ENCODE data around the gene WDR6. TPM values are rescaled to one million over a fixed set of nuclear protein-coding genes. Genes with fewer than 3 reads are reported as not detected.

The WDR6 gene
- total and polyA plus RNA-seq, 10 of the 15 experiments (the other 5 are each of a cell fraction or from before 2014, with no cell fraction given) = 21.3 to 169 (median 107) TPM

DNA sequence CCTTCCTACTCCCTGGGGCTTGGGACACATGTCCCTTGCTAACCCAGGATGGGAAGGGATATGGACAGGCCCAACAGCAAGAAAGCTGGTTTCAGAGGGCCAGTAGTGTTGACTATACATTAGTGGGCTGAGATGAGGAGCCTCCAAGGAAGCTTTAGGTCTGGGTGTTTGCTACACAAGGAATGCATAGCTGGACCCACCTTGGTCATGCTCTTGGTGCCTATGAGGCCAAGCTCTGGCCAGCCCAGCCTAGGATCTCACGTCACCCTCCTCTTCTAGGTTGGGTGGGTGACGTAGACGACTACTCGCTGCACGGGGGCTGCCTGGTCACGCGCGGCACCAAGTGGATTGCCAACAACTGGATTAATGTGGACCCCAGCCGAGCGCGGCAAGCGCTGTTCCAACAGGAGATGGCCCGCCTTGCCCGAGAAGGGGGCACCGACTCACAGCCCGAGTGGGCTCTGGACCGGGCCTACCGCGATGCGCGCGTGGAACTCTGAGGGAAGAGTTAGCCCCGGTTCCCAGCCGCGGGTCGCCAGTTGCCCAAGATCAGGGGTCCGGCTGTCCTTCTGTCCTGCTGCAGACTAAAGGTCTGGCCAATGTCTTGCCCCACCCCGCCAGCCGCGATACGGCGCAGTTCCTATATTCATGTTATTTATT lies 653 bp upstream of the WDR6 start:
- Histone ChIP-seq H4K20me1 (ENCODE audit: control insufficient read depth, insufficient read depth) (peaks cover 5% of the 10 kb centered on the region; the same call in 1 of the 2 replicates), H3K4me3 (peak overlapping the region; percentile 78), H2AFZ (ENCODE audit: control insufficient read depth, low read depth, low read length) (peak overlapping the region; percentile 86), H3K79me2 (ENCODE audit: control insufficient read depth, insufficient read depth, low read length) (peaks cover 28% of the 10 kb centered on the region), H3K4me2 (ENCODE audit: control insufficient read depth, insufficient read depth) (peak overlapping the region; percentile 99), H3K36me3 (ENCODE audit: control insufficient read depth in 2 of 2, insufficient read depth in 2 of 2, low read length in 1 of 2) (no peaks in the 10 kb centered on the region), H3K27ac (ENCODE audit: control insufficient read depth, insufficient read depth) (peak overlapping the region; percentile 70), H3K9me3 (replicated peaks; ENCODE audit: control insufficient read depth, insufficient read depth, low read length) (no peaks in the 10 kb centered on the region), H3K4me1 (ENCODE audit: control insufficient read depth, insufficient read depth, low read length) (peaks cover 16% of the 10 kb centered on the region), H3K27me3 (replicated peaks in 1 of 2; ENCODE audit: control insufficient read depth in 2 of 2, insufficient read depth in 2 of 2, low read length in 1 of 2) (no peaks in the 10 kb centered on the region), H3K9ac (ENCODE audit: control insufficient read depth, insufficient read depth, low read length) (peak overlapping the region; percentile 95)
- DNase-seq (ENCODE audit: low read depth, low spot score) = no peak
- POLR2A ChIA-PET = interaction anchor here (0.9 to 4.0 kb wide), 15 partner anchors 11 to 529 kb away, joined by 3 to 69 read pairs (median 6); partner anchors contain the start of genes DALRD3, IMPDH2, NDUFAF3 and P4HTM
- in situ Hi-C loops (cut with MboI) = no loop called here
- FAIRE-seq = peak; percentile 68
- CTCF ChIA-PET = interaction anchor here (0.6 to 5.5 kb wide), 18 partner anchors 8 to 607 kb away, joined by 3 to 123 read pairs (median 3); partner anchors contain the start of genes DALRD3, IMPDH2, NDUFAF3 and P4HTM
- SMC1A ChIA-PET (ENCODE audit: uncharacterized antibody, unreplicated experiment) = interaction anchor here (0.9 to 4.9 kb wide), 10 partner anchors 12 to 606 kb away, joined by 3 to 57 read pairs (median 5); partner anchors contain the start of genes DALRD3, IMPDH2, NDUFAF3 and P4HTM
- peak; percentile 3 for ATAC-seq
- WGBS (ENCODE audit: insufficient coverage, insufficient replicate concordance, low lambda C conversion rate, missing lambda C conversion rate) = under 1% methylated on average over 32 of the region's 32 CpGs
- RAD21 ChIA-PET (ENCODE audit: unreplicated experiment) = interaction anchor here (0.7 to 3.7 kb wide), 14 partner anchors 11 to 797 kb away, joined by 3 to 44 read pairs (median 6); partner anchors contain the start of genes DALRD3, IMPDH2, INKA1 and KLHDC8B
- intact Hi-C loops (cut with micrococcal nuclease; ENCODE audit: unreplicated experiment) = loop anchor here (1.0 to 2.0 kb wide), 2 partner anchors 15 to 16 kb away; partner anchors contain the start of gene P4HTM
- TSS peak; percentile 97 for BruUV-seq (replicated peaks)
- TF ChIP-seq, protein P1, sequence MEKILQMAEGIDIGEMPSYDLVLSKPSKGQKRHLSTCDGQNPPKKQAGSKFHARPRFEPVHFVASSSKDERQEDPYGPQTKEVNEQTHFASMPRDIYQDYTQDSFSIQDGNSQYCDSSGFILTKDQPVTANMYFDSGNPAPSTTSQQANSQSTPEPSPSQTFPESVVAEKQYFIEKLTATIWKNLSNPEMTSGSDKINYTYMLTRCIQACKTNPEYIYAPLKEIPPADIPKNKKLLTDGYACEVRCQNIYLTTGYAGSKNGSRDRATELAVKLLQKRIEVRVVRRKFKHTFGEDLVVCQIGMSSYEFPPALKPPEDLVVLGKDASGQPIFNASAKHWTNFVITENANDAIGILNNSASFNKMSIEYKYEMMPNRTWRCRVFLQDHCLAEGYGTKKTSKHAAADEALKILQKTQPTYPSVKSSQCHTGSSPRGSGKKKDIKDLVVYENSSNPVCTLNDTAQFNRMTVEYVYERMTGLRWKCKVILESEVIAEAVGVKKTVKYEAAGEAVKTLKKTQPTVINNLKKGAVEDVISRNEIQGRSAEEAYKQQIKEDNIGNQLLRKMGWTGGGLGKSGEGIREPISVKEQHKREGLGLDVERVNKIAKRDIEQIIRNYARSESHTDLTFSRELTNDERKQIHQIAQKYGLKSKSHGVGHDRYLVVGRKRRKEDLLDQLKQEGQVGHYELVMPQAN (conservative IDR thresholded peaks at IDR 0.05) = 0 out of 2 replicates have a peak, but pooled peaks have one; percentile 28
- TF ChIP-seq CREB1 (IDR thresholded peaks at IDR 0.05; ENCODE audit: low read depth) = 0 out of 2 replicates have a peak, but pooled peaks have one; percentile 25
- TF ChIP-seq, protein P2, sequence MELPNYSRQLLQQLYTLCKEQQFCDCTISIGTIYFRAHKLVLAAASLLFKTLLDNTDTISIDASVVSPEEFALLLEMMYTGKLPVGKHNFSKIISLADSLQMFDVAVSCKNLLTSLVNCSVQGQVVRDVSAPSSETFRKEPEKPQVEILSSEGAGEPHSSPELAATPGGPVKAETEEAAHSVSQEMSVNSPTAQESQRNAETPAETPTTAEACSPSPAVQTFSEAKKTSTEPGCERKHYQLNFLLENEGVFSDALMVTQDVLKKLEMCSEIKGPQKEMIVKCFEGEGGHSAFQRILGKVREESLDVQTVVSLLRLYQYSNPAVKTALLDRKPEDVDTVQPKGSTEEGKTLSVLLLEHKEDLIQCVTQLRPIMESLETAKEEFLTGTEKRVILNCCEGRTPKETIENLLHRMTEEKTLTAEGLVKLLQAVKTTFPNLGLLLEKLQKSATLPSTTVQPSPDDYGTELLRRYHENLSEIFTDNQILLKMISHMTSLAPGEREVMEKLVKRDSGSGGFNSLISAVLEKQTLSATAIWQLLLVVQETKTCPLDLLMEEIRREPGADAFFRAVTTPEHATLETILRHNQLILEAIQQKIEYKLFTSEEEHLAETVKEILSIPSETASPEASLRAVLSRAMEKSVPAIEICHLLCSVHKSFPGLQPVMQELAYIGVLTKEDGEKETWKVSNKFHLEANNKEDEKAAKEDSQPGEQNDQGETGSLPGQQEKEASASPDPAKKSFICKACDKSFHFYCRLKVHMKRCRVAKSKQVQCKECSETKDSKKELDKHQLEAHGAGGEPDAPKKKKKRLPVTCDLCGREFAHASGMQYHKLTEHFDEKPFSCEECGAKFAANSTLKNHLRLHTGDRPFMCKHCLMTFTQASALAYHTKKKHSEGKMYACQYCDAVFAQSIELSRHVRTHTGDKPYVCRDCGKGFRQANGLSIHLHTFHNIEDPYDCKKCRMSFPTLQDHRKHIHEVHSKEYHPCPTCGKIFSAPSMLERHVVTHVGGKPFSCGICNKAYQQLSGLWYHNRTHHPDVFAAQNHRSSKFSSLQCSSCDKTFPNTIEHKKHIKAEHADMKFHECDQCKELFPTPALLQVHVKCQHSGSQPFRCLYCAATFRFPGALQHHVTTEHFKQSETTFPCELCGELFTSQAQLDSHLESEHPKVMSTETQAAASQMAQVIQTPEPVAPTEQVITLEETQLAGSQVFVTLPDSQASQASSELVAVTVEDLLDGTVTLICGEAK (IDR thresholded peaks at IDR 0.05; ENCODE audit: borderline replicate concordance) = no peak
